ENCODE measurements around the gene ARHGAP26. TPM values are rescaled to one million over a fixed set of nuclear protein-coding genes. Genes with fewer than 3 reads are reported as not detected.
A peak's percentile ranks its signal among the peaks of the same experiment; 100 is the strongest.

ARHGAP26 gene
- polyA plus RNA-seq, 1 donor (not counting 4 experiments of a cell fraction or from before 2014, with no cell fraction given), result 3.9 TPM

GRCh38 chr5:143053780-143054179 is 283.6 kb downstream of the ARHGAP26 start:
- no peaks in the 10 kb centered on the region for H3K9me1 ChIP-seq (ENCODE audit: control insufficient read depth, extremely low read depth, insufficient read depth, low read length)
- no peak overlapping the region for H3K4me2 ChIP-seq (ENCODE audit: control insufficient read depth, extremely low read depth, insufficient read depth, low read depth, low read length)
- no peak for TF ChIP-seq EZH2 (IDR thresholded peaks at IDR 0.05; ENCODE audit: low read length)
- no peak for TF ChIP-seq CTCF (optimal IDR thresholded peaks at IDR 0.05 in 1 of 3, IDR thresholded peaks at IDR 0.05 in 1 of 3, conservative IDR thresholded peaks at IDR 0.05 in 1 of 3; ENCODE audit: extremely low read depth in 1 of 3, insufficient read depth in 2 of 3, low read length in 3 of 3)
- no peaks in the 10 kb centered on the region for H3K79me2 ChIP-seq (ENCODE audit: control insufficient read depth, insufficient read depth, low read length)
- peaks cover 16% of the 10 kb centered on the region for H3K4me1 ChIP-seq (ENCODE audit: control insufficient read depth, extremely low read depth, insufficient read depth, low read length)
- no peaks in the 10 kb centered on the region for H3K27me3 ChIP-seq (ENCODE audit: control insufficient read depth, extremely low read depth, insufficient read depth, low read length)
- H3K27ac ChIP-seq (ENCODE audit: control insufficient read depth, insufficient read depth, low read length), result no peak overlapping the region
- no peaks in the 10 kb centered on the region for H4K20me1 ChIP-seq (ENCODE audit: control insufficient read depth, extremely low read depth, insufficient read depth, low read length)
- no peak overlapping the region for H3K4me3 ChIP-seq (ENCODE audit: control insufficient read depth in 2 of 3, extremely low read depth in 1 of 3, insufficient read depth in 2 of 3, low read depth in 1 of 3, low read length in 3 of 3)
- H3K9me3 ChIP-seq (ENCODE audit: control insufficient read depth, low read depth, low read length), result no peaks in the 10 kb centered on the region
- dilution Hi-C loops (cut with MboI; ENCODE audit: extremely low pct_ligation_motif_present, low sequenced_read_pairs), result no loop called here
- H3K36me3 ChIP-seq (ENCODE audit: control insufficient read depth in 2 of 2, extremely low read depth in 1 of 2, insufficient read depth in 2 of 2, low read length in 2 of 2), result peaks cover 0 to 1% of the 10 kb centered on the region in 2 experiments
- FAIRE-seq, result no peak
- H2AFZ ChIP-seq (ENCODE audit: control insufficient read depth, low read length), result no peak overlapping the region
- no peak for DNase-seq (ENCODE audit: low read depth, low spot score)
- H3K9ac ChIP-seq (ENCODE audit: control insufficient read depth, extremely low read depth, insufficient read depth, low read length), result no peak overlapping the region

- Histone ChIP-seq H3K36me3 (ENCODE audit: control insufficient read depth in 2 of 2, extremely low read depth in 1 of 2, insufficient read depth in 2 of 2, low read length in 2 of 2) (peaks cover 0 to 1% of the 10 kb centered on the region in 2 experiments), H3K9ac (ENCODE audit: control insufficient read depth, extremely low read depth, insufficient read depth, low read length) (no peak overlapping the region), H3K27ac (ENCODE audit: control insufficient read depth, insufficient read depth, low read length) (no peak overlapping the region), H3K4me1 (ENCODE audit: control insufficient read depth, extremely low read depth, insufficient read depth, low read length) (peaks cover 22% of the 10 kb centered on the region), H3K4me2 (ENCODE audit: control insufficient read depth, extremely low read depth, insufficient read depth, low read depth, low read length) (no peak overlapping the region), H3K27me3 (ENCODE audit: control insufficient read depth, extremely low read depth, insufficient read depth, low read length) (no peaks in the 10 kb centered on the region), H3K9me3 (ENCODE audit: control insufficient read depth, low read depth, low read length) (no peaks in the 10 kb centered on the region), H3K79me2 (ENCODE audit: control insufficient read depth, insufficient read depth, low read length) (no peaks in the 10 kb centered on the region), H4K20me1 (ENCODE audit: control insufficient read depth, extremely low read depth, insufficient read depth, low read length) (no peaks in the 10 kb centered on the region), H3K9me1 (ENCODE audit: control insufficient read depth, extremely low read depth, insufficient read depth, low read length) (no peaks in the 10 kb centered on the region), H3K4me3 (ENCODE audit: control insufficient read depth in 2 of 3, extremely low read depth in 1 of 3, insufficient read depth in 2 of 3, low read depth in 1 of 3, low read length in 3 of 3) (no peak overlapping the region), H2AFZ (ENCODE audit: control insufficient read depth, low read length) (no peak overlapping the region)
- dilution Hi-C loops (cut with MboI; ENCODE audit: extremely low pct_ligation_motif_present, low sequenced_read_pairs), result no loop called here
- FAIRE-seq (peak; percentile 48), DNase-seq (ENCODE audit: low read depth, low spot score) (no peak)
- TF ChIP-seq CTCF (optimal IDR thresholded peaks at IDR 0.05 in 1 of 3, IDR thresholded peaks at IDR 0.05 in 1 of 3, conservative IDR thresholded peaks at IDR 0.05 in 1 of 3; ENCODE audit: extremely low read depth in 1 of 3, insufficient read depth in 2 of 3, low read length in 3 of 3) (no peak), EZH2 (IDR thresholded peaks at IDR 0.05; ENCODE audit: low read length) (no peak)
Measured at GRCh38 chr5:143054480-143054941, 284.3 kb downstream of the ARHGAP26 start.

All from keratinocyte (primary cell).